Activated T-helper 17 cell treated with anti-CD3 and anti-CD28 coated beads, Interleukin-2, amount 50 U/mL, for 72 hours (primary cell): Measurements from ENCODE around the gene WNT8A. TPM values are rescaled to one million over a fixed set of nuclear protein-coding genes. Genes with fewer than 3 reads are reported as not detected.

Experiments
- total RNA-seq, 2 donors: library from RNA; stranded (reverse); gene quantifications; one replicate each; pipeline ENCODE4 v1.2.3, GENCODE V29; 2022

The WNT8A gene
- total RNA-seq, 2 donors from 2014 or later: not detected

Other genes starting within 250 kb of the WNT8A start
- gene MYOT, start 216.2 kb upstream of the WNT8A start, total RNA-seq: not detected
- under 1 TPM in 1 of 2 donors, not detected in 1; 0.30 TPM for gene PKD2L2, start 194.6 kb upstream of the WNT8A start, total RNA-seq
- gene FAM13B, start 51.0 kb upstream of the WNT8A start, total RNA-seq: 10 to 100 TPM; 24.4 to 30.1 TPM
- gene NME5, start 55.4 kb downstream of the WNT8A start, total RNA-seq: not detected
- 100 to 1,000 TPM in 1 of 2 donors, 10 to 100 TPM in 1; 70.6 to 130 TPM for gene BRD8, start 94.6 kb downstream of the WNT8A start, total RNA-seq
- gene KIF20A, start 95.1 kb downstream of the WNT8A start, total RNA-seq: 10 to 100 TPM; 66.2 to 73.0 TPM
- 10 to 100 TPM; 27.8 to 42.3 TPM for gene CDC23, start 129.3 kb downstream of the WNT8A start, total RNA-seq
- not detected for gene GFRA3, start 190.6 kb downstream of the WNT8A start, total RNA-seq
- 10 to 100 TPM; 11.5 to 19.7 TPM for gene CDC25C, start 247.8 kb downstream of the WNT8A start, total RNA-seq